Measurements from ENCODE around the gene IGSF21.

IGSF21 gene

GRCh38 chr1:18288722-18289121 lies 181.1 kb downstream of the IGSF21 start:
- DNase-seq (ENCODE audit: insufficient read length, low spot score) (no peak), FAIRE-seq (no peak)

DNA sequence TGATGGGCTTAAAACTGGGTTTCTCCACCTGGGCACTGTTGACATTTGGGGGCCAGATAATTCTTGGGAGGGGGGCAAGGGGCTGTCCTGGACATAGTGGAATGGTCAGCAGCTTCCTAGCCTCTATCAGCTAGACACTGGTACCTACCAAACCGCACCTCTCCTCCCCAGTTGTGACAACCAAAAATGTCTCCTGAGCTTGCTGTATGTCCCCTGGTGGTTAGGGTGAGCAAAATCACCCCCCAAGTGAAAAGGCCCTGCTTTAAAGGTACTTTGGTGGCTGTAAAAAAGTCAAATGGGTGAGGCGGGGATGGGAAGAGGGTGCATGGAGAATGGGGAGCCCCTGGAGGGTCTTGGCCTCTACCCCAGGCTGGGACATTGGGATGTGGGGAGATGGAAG lies 182.0 kb downstream of the IGSF21 start:
- FAIRE-seq (no peak), DNase-seq (ENCODE audit: insufficient read length, low spot score) (no peak)

DNA sequence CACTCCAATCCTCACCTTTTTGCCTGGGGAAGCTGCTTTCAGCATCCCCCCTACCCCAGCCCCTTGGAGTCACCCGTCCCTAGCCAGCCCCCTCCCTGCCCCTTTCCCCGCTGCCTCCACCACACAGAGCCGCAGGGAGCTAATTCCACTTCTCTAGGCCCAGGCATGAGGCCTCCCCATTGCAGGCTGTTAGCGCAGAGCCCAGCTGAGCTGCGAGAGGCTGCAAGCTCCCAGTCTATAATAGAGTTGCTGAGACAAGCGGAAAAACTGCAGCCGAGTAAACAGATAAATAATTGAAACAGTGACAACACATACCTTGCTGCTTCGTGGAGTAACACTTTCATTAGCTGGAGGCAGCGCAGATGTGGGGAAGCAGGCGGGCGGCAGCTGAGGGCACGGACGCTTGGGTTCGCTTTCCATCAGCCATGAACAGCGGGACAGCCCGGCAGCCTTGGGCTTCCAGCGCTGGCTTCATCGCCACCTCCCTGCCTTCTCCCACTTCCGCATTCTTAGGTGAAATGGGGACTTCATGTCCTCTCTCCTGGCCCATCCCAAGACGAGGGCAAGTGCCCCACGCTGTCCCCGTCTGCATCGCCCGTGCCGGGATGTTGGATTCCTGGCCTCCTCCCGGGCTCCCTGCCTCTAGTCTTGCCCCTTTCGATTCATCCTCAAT lies 183.3 kb downstream of the IGSF21 start:
- FAIRE-seq (no peak), DNase-seq (ENCODE audit: insufficient read length, low spot score) (no peak)

GRCh38 chr1:18292531-18292930 lies 184.9 kb downstream of the IGSF21 start:
- FAIRE-seq = no peak
- DNase-seq (ENCODE audit: insufficient read length, low spot score) = no peak

DNA sequence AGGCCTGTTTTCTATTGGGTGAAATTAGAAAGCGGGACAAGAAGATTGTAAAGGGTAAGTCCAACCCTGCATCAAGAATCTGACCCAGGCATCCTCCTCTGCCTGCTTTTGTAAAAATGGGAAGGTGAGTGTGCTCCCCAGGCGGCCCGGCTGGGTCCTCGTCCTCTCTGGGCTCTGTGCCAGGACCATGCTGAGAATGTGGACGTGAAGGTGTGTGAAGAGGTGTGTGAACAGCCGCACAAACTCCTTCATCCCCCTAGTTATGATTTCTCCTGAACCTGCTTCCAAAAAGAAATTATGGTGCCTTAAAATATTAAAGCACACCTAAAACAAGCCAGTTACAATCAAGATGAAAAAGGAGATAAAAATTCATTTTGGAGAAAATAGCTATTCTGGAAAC lies 185.7 kb downstream of the IGSF21 start:
- DNase-seq (ENCODE audit: insufficient read length, low spot score) (no peak), FAIRE-seq (no peak)

- FAIRE-seq (no peak), DNase-seq (ENCODE audit: insufficient read length, low spot score) (no peak)
Observed at GRCh38 chr1:18294437-18295176, 187.0 kb downstream of the IGSF21 start.

GRCh38 chr1:18297896-18298648 lies 190.5 kb downstream of the IGSF21 start:
- no peak for DNase-seq (ENCODE audit: insufficient read length, low spot score)
- FAIRE-seq = no peak

DNA sequence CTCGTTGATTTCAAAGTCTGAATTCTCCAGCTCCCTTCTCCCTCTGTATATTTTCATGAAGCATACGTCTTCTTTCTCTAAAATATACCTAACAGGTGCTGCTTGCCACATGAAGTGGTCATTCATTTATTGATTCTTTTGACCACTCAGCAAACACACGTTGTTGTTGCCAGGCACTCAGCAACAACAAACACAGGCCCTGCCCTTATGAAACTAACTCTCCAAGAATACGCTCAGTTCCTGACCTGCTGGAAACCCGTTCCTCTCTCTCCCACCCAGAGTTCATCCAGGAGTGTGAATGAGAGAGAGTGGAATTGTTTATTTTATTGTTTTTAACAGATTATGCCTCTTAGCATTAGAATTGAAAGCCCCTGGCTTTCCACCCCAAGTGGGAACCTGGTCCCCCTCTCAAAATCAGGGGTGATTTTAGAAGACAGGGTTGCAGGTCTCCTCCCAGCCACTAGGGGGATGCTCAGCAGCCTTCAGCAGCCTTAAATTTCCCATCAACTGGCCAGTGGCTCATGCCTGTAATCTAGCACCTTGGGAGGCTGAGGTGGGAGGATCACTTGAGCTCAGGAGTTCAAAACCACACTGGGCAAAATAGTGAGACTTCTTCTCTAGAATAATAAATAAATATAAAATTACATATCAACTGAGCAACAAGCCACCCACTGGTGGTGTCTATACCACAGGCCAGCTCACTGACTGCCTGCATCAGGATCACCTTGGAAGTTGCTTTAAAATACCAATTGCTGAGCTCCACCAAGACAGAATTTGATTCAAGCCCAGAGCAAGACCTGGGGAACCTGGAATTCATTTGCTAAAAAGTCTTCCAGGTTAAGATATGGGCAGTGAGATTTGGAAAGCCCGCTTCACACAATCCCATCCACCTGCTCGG lies 192.1 kb downstream of the IGSF21 start:
- peak; percentile 50 for DNase-seq (ENCODE audit: insufficient read length, low spot score)
- peak; percentile 4 for FAIRE-seq

- DNase-seq (ENCODE audit: insufficient read length, low spot score) (no peak), FAIRE-seq (no peak)
Observed at GRCh38 chr1:18300376-18300775, 192.8 kb downstream of the IGSF21 start.

GRCh38 chr1:18302788-18303413 lies 195.3 kb downstream of the IGSF21 start:
- FAIRE-seq = no peak
- DNase-seq (ENCODE audit: insufficient read length, low spot score) = no peak

- DNase-seq (ENCODE audit: insufficient read length, low spot score) = no peak
- FAIRE-seq = no peak
Observed at GRCh38 chr1:18304151-18304869, 196.7 kb downstream of the IGSF21 start.

DNA sequence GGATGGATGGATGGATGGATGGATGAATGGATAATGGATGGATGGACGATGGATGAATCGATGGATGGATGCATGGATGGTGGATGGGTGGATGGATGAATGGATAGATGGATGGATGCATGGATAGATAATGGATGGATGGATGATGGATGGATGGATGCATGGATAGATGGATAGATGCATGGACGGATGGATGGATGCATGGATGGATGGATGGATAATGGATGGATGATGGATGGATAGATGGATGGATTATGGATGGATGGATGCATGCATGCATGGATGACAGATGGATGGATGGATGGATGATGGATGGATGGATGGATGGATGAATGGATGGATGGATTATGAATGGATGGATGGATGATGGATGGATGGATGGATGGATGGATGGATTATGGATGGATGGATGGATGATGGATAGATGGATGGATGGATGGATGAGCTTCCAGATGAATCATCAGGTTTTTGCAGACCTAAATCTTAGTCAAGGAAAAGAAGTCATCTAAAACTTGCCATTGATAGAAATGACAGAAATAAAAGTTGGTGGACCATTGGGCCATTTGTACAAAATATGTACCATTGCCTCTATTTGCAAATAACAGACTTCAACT lies 197.7 kb downstream of the IGSF21 start:
- no peak for FAIRE-seq
- no peak for DNase-seq (ENCODE audit: insufficient read length, low spot score)

DNA sequence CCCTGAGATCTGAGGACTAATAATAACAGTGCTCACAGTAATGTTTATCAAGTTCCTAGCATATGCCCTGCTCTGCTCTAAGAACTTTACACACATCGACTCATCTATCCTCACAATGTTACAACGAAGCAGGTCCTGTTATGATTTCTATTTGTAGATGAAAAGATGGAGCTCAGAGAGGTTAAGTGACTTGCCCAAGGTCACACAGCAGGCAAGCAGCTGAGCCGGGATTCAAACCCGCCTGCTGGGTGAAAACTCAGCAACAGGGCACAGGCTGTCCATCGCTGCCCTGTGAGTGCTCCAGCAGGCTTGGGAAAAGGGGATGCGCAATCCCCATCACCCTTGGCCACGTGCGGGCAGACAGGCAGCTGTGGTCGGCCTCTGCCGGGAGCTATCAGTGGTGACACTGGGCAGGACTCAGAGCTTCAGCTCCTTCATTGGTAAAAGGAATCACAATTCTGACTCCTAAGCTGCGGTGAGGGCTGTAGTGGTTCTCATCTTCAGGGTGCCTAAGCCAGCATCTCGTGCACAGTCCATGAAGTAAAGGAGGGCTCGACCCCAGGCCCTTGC lies 199.8 kb downstream of the IGSF21 start:
- FAIRE-seq = no peak
- no peak for DNase-seq (ENCODE audit: insufficient read length, low spot score)

GRCh38 chr1:18309552-18310155 lies 202.1 kb downstream of the IGSF21 start:
- no peak for DNase-seq (ENCODE audit: insufficient read length, low spot score)
- no peak for FAIRE-seq

GRCh38 chr1:18312961-18313360 lies 205.4 kb downstream of the IGSF21 start:
- no peak for FAIRE-seq
- no peak for DNase-seq (ENCODE audit: insufficient read length, low spot score)

DNA sequence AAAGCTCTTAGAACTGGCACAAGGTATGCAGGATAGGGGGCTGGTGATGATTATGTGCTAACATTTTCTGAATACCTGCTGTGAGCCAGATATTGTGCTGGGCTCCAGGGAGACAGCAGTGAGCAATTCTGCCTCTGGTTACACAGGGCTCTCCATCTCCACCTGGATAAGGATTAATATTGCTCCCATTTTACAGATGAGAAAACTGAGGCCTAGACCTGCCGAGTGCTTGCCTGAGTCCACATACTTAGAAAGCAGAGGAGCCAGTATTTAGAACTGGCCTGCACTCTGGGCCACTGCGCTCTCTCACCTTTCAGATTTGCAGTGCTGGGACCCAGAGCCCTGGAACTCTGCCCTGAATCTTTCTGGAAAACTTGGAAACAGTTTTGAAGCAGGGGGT lies 205.9 kb downstream of the IGSF21 start:
- FAIRE-seq = no peak
- DNase-seq (ENCODE audit: insufficient read length, low spot score) = no peak

- FAIRE-seq (no peak), DNase-seq (ENCODE audit: insufficient read length, low spot score) (no peak)
Observed at GRCh38 chr1:18314399-18314798, 206.8 kb downstream of the IGSF21 start.

DNA sequence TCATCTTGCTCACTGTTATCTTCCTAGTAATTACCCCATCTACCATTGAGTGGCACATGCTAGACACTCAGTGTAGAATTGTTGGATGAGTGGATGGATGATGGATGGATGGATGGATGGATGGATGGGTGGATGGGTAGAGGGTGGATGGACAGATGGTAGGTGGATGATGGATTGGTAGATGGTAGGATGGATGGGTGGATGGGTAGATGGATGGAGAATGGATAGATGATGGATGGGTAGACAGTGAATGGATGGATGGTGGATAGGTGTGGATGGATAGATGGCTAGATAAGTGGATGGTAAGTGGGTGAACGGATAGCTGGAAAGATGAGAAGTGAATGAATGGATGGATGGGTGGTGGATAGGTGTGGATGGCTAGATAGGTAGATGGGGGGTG lies 207.9 kb downstream of the IGSF21 start:
- FAIRE-seq (no peak), DNase-seq (ENCODE audit: insufficient read length, low spot score) (no peak)

Measured in GM19239 (cell line).